HG03135 (cell line): Measurements from ENCODE around the gene PRG3.
"Not testable (repeated sequence)": the region's sequence is repeated elsewhere in the genome, so short reads cannot be mapped to it uniquely, and the experiment has no call there.

Experiments
- ATAC-seq: cut with Tn5 transposase; IDR thresholded peaks from one replicate; pipeline ENCODE4 v1.9.1; 2021; ENCODE audit warnings: mild to moderate bottlenecking, moderate library complexity; ENCODE audit not compliant: unreplicated experiment

The PRG3 gene

GRCh38 chr11:57341250-57341808, 39.6 kb downstream of the PRG3 start:
- ATAC-seq: no peak

GRCh38 chr11:57340039-57340615, 40.8 kb downstream of the PRG3 start:
- no peak for ATAC-seq

GRCh38 chr11:57339328-57339727, 41.6 kb downstream of the PRG3 start:
- no peak for ATAC-seq

- ATAC-seq: no peak
Measured at GRCh38 chr11:57338142-57338541, 42.8 kb downstream of the PRG3 start, which contains the start of gene P2RX3. Gene P2RX3 (plus strand): TSS chr11:57338352. CDS start chr11:57338551, 199 bp downstream.

- ATAC-seq: not testable (repeated sequence)
Measured at GRCh38 chr11:57336856-57337255, 44.1 kb downstream of the PRG3 start.

- ATAC-seq: no peak
Measured at GRCh38 chr11:57336111-57336666, 44.8 kb downstream of the PRG3 start.

- ATAC-seq: peak; percentile 98
Measured at GRCh38 chr11:57335343-57336110, 45.4 kb downstream of the PRG3 start, which contains the start of gene SSRP1. Gene SSRP1 (minus strand): TSS chr11:57335892. CDS start chr11:57335121, 771 bp downstream.

GRCh38 chr11:57335023-57335342, 46.0 kb downstream of the PRG3 start:
- peak; percentile 6 for ATAC-seq

- no peak for ATAC-seq
Measured at GRCh38 chr11:57332694-57333440, 48.1 kb downstream of the PRG3 start.

- ATAC-seq: no peak
Measured at GRCh38 chr11:57331720-57332119, 49.2 kb downstream of the PRG3 start.

- ATAC-seq: no peak
Measured at GRCh38 chr11:57330029-57330428, 50.9 kb downstream of the PRG3 start.

GRCh38 chr11:57327721-57328120, 53.2 kb downstream of the PRG3 start:
- ATAC-seq: no peak
